HCT116 (cell line): Measurements from ENCODE around the gene TANC1. TPM values are rescaled to one million over a fixed set of nuclear protein-coding genes. Genes with fewer than 3 reads are reported as not detected.

Experiments used
- ATAC-seq: fragments of 200-7000 bp; cut with Tn5 transposase; 2 replicates; pipeline ENCODE4 v1.9.1; 2020; ENCODE audit warnings: mild to moderate bottlenecking, moderate library complexity
- BruUV-seq: library from RNA; stranded (reverse); fragments of 400-500 nt; replicated peaks from 2 replicates; lab custom pipeline; 2021; lab: Mats Ljungman, UMichigan
- CTCF ChIA-PET: fragments of 300-600 bp; sonication (Branson Sonifier 250); formaldehyde crosslinking; loops from one replicate; lab custom pipeline; 2021; ENCODE audit warnings: antibody characterized with exemption; lab: Charles Lee
- POLR2A ChIA-PET: fragments of 300-600, 350-600 bp; sonication (Branson Sonifier 250); formaldehyde crosslinking; loops from one replicate; lab custom pipeline; 2021; ENCODE audit warnings: antibody characterized with exemption; lab: Charles Lee
- RAD21 ChIA-PET, 2 experiments: fragments of 300-600 bp; sonication (Branson Sonifier 250); formaldehyde crosslinking; loops; one replicate each; lab custom pipeline; 2023; ENCODE audit warnings: low total read pairs in 2 of 2; ENCODE audit not compliant: uncharacterized antibody in 2 of 2, unreplicated experiment in 2 of 2, low non-redundant PET in 1 of 2; lab: Charles Lee
- DNase-seq: peaks from one replicate; pipeline ENCODE4 v3.0.0-alpha.2; 2010; ENCODE audit warnings: low read depth, low spot score
- H2AFZ ChIP-seq: fragments of 200-600 bp; shearing (Covaris generic), sonication (generic); 2 replicates; pipeline ENCODE4 v1.6.1; 2017; ENCODE audit warnings: low read depth, mixed run types, mixed read lengths, antibody characterized with exemption, low read length; ENCODE audit not compliant: poor library complexity, severe bottlenecking
- H3K27ac ChIP-seq: 2 replicates; pipeline ENCODE4 v1.5.1; 2012; ENCODE audit warnings: low read depth, low read length
- H3K27me3 ChIP-seq: fragments of 200-600 bp; sonication (generic); 2 replicates; pipeline ENCODE4 v1.6.1; 2016; ENCODE audit warnings: mixed run types, low read length, mixed read lengths; ENCODE audit not compliant: insufficient read depth
- H3K36me3 ChIP-seq, 2 experiments: fragments of 200-500 bp in 1 of 2; fragments of 200-600 bp in 1 of 2; sonication (Bioruptor generic) in 1 of 2; sonication (generic) in 1 of 2; 2 replicates each; pipeline versions ENCODE4 v1.5.1 to v1.6.1; 2014 to 2016; ENCODE audit warnings: low read length in 2 of 2, inconsistent platforms in 1 of 2, mixed read lengths in 1 of 2, mixed run types in 1 of 2; ENCODE audit not compliant: insufficient read depth in 2 of 2, control insufficient read depth in 1 of 2
- H3K4me1 ChIP-seq, 2 experiments: fragments of 200-600 bp in 1 of 2; sonication (generic) in 1 of 2; 2 replicates each; pipeline versions ENCODE4 v1.5.1 to v1.6.1; 2012 to 2017; ENCODE audit warnings: low read length in 2 of 2, inconsistent platforms in 1 of 2, mild to moderate bottlenecking in 1 of 2, mixed read lengths in 1 of 2, mixed run types in 1 of 2, moderate library complexity in 1 of 2; ENCODE audit not compliant: insufficient read depth in 2 of 2, control insufficient read depth in 1 of 2
- H3K4me2 ChIP-seq: fragments of 200-600 bp; sonication (generic); 2 replicates; pipeline ENCODE4 v1.6.1; 2017; ENCODE audit warnings: mixed run types, low read length, mixed read lengths
- H3K4me3 ChIP-seq, 2 experiments: fragments of 200-600 bp in 1 of 2; sonication (generic) in 1 of 2; replicated peaks in 1 of 2; 2 replicates each; pipeline ENCODE4 v1.5.1; 2011 to 2016; ENCODE audit warnings: low read length in 2 of 2, control low read depth in 1 of 2, low read depth in 1 of 2, mild to moderate bottlenecking in 1 of 2, mixed read lengths in 1 of 2, mixed run types in 1 of 2
- H3K79me2 ChIP-seq: fragments of 200-600 bp; sonication (generic); 2 replicates; pipeline ENCODE4 v1.6.1; 2017; ENCODE audit warnings: mild to moderate bottlenecking, mixed run types, low read length, moderate library complexity, mixed read lengths; ENCODE audit not compliant: insufficient read depth
- H3K9ac ChIP-seq: fragments of 200-600 bp; sonication (generic); 2 replicates; pipeline ENCODE4 v1.6.1; 2016; ENCODE audit warnings: low read length, mixed read lengths
- H3K9me2 ChIP-seq: fragments of 200-600 bp; sonication (generic), shearing (Covaris generic); 2 replicates; pipeline ENCODE4 v1.6.1; 2017; ENCODE audit warnings: mixed run types, mild to moderate bottlenecking, moderate library complexity; ENCODE audit not compliant: insufficient read depth
- H3K9me3 ChIP-seq, 2 experiments: fragments of 200-500 bp in 1 of 2; fragments of 200-600 bp in 1 of 2; sonication (Bioruptor generic) in 1 of 2; sonication (generic) in 1 of 2; 2 replicates each; pipeline ENCODE4 v1.6.1; 2014 to 2017; ENCODE audit warnings: low read length in 2 of 2, mixed read lengths in 2 of 2, inconsistent platforms in 1 of 2, low read depth in 1 of 2, mild to moderate bottlenecking in 1 of 2, mixed run types in 1 of 2, moderate library complexity in 1 of 2; ENCODE audit not compliant: control insufficient read depth in 1 of 2, insufficient read depth in 1 of 2
- H4K20me1 ChIP-seq: fragments of 200-600 bp; sonication (generic), shearing (Covaris generic); 2 replicates; pipeline ENCODE4 v1.6.1; 2017; ENCODE audit warnings: mixed run types, mild to moderate bottlenecking, moderate library complexity; ENCODE audit not compliant: insufficient read depth
- CBX3 ChIP-seq: IDR thresholded peaks from 2 replicates; pipeline ENCODE4 v1.6.1; 2012; ENCODE audit warnings: low read depth
- CTCF ChIP-seq, 3 experiments: fragments of 200-600 bp in 1 of 3; sonication (generic) in 1 of 3; IDR thresholded peaks in 2 of 3; conservative IDR thresholded peaks in 1 of 3; 2 replicates each; pipeline ENCODE4 v1.5.1; 2012 to 2017; ENCODE audit warnings: low read depth in 2 of 3, low read length in 2 of 3, antibody characterized with exemption in 1 of 3, borderline replicate concordance in 1 of 3, control low read depth in 1 of 3, mild to moderate bottlenecking in 1 of 3, mixed read lengths in 1 of 3, mixed run types in 1 of 3, moderate library complexity in 1 of 3; ENCODE audit not compliant: insufficient read depth in 1 of 3
- ELF1 ChIP-seq: IDR thresholded peaks from 2 replicates; pipeline ENCODE4 v1.6.1; 2012; ENCODE audit warnings: low read depth, borderline replicate concordance
- EZH2phosphoT487 ChIP-seq: fragments of 200-600 bp; IDR thresholded peaks from 2 replicates; pipeline ENCODE4 v1.6.1; 2018; ENCODE audit warnings: antibody characterized with exemption, borderline replicate concordance
- POLR2A ChIP-seq: IDR thresholded peaks from 2 replicates; pipeline ENCODE4 v1.7.0; 2011; ENCODE audit warnings: borderline replicate concordance; ENCODE audit not compliant: insufficient read depth, insufficient read length; ENCODE audit errors: extremely low read depth
- POLR2AphosphoS5 ChIP-seq: IDR thresholded peaks from 2 replicates; pipeline ENCODE4 v1.6.1; 2011; ENCODE audit warnings: mild to moderate bottlenecking, low read depth, low read length, moderate library complexity
- RAD21 ChIP-seq: IDR thresholded peaks from 2 replicates; pipeline ENCODE4 v1.6.1; 2012; ENCODE audit warnings: low read depth, mild to moderate bottlenecking
- REST ChIP-seq: IDR thresholded peaks from 2 replicates; pipeline ENCODE4 v1.6.1; 2012; ENCODE audit warnings: low read depth
- TCF7L2 ChIP-seq: IDR thresholded peaks from 2 replicates; pipeline ENCODE4 v1.7.0; 2011; ENCODE audit warnings: borderline replicate concordance, inconsistent platforms; ENCODE audit not compliant: insufficient read depth, insufficient read length; ENCODE audit errors: extremely low read depth
- ZBTB33 ChIP-seq: IDR thresholded peaks from 2 replicates; pipeline ENCODE4 v1.6.1; 2011; ENCODE audit warnings: mild to moderate bottlenecking, low read length, moderate library complexity; ENCODE audit not compliant: insufficient replicate concordance; ENCODE audit errors: extremely low read depth
- ZFX ChIP-seq: fragments of 450-650 bp; IDR thresholded peaks from 2 replicates; pipeline ENCODE4 v1.6.1; 2017
- ZNF274 ChIP-seq: fragments of 200-500 bp; sonication (Bioruptor generic); IDR thresholded peaks from 2 replicates; pipeline ENCODE4 v1.6.1; 2014; ENCODE audit warnings: mild to moderate bottlenecking, low read depth, low read length, inconsistent platforms
- intact Hi-C: fragments of 100-400 bp; cut with micrococcal nuclease; formaldehyde crosslinking; loops from 2 replicates; pipeline ENCODE4 v1.10.0; 2022
- total RNA-seq: library from RNA; stranded (reverse); gene quantifications from one replicate; pipeline ENCODE4 v1.2.1, GENCODE V29; 2021; ENCODE audit not compliant: unreplicated experiment

The TANC1 gene
- total RNA-seq, 1 experiment from 2014 or later = 15.1 TPM

GRCh38 chr2:159010963-159011362 lies 42.5 kb downstream of the TANC1 start:
- H3K79me2 ChIP-seq = no peaks in the 10 kb centered on the region
- ChIA-PET CTCF (no interaction called here), POLR2A (no interaction called here), RAD21 (no interaction called here)
- no peak overlapping the region for H3K4me3 ChIP-seq
- H3K9ac ChIP-seq = no peak overlapping the region
- DNase-seq (no peak), ATAC-seq (no peak)
- BruUV-seq = no TSS peak
- TF ChIP-seq ELF1 (no peak), TCF7L2 (no peak)
- 0 out of 4 replicates have a peak, but pooled peaks cover 0 to 5% of the 10 kb centered on the region in 2 experiments for H3K36me3 ChIP-seq
- peaks cover 4 to 11% of the 10 kb centered on the region in 2 experiments; a peak in 2 of 4 replicates for H3K9me3 ChIP-seq
- no peak overlapping the region for H3K4me2 ChIP-seq
- no peaks in the 10 kb centered on the region for H4K20me1 ChIP-seq
- no peaks in the 10 kb centered on the region for H3K9me2 ChIP-seq
- intact Hi-C loops = no loop called here
- H2AFZ ChIP-seq = no peak overlapping the region
- no peaks in the 10 kb centered on the region for H3K27me3 ChIP-seq
- no peaks in the 10 kb centered on the region for H3K4me1 ChIP-seq
- no peak overlapping the region for H3K27ac ChIP-seq

GRCh38 chr2:159012142-159012541 lies 43.7 kb downstream of the TANC1 start:
- intact Hi-C loops = no loop called here
- TF ChIP-seq RAD21 (no peak), ELF1 (no peak), ZBTB33 (no peak), ZFX (no peak), POLR2A (no peak), EZH2phosphoT487 (no peak), CBX3 (no peak), POLR2AphosphoS5 (no peak), CTCF (IDR thresholded peaks at IDR 0.05 in 2 of 3, conservative IDR thresholded peaks at IDR 0.05 in 1 of 3; ENCODE audit: borderline replicate concordance in 1 of 3, insufficient read depth in 1 of 3, low read depth in 2 of 3, low read length in 2 of 3) (no peak), ZNF274 (no peak), REST (no peak)

More at GRCh38 chr2:159012142-159012541, 43.7 kb downstream of the TANC1 start:
- DNase-seq (no peak), ATAC-seq (no peak)
- Histone ChIP-seq H4K20me1 (no peaks in the 10 kb centered on the region), H3K9ac (no peak overlapping the region), H3K4me3 (no peak overlapping the region), H3K4me2 (no peak overlapping the region), H3K36me3 (0 out of 4 replicates have a peak, but pooled peaks cover 0 to 5% of the 10 kb centered on the region in 2 experiments), H3K4me1 (no peaks in the 10 kb centered on the region), H3K9me3 (peaks cover 4 to 11% of the 10 kb centered on the region in 2 experiments; a peak in 2 of 4 replicates), H3K79me2 (no peaks in the 10 kb centered on the region), H2AFZ (no peak overlapping the region), H3K27ac (no peak overlapping the region), H3K27me3 (no peaks in the 10 kb centered on the region), H3K9me2 (no peaks in the 10 kb centered on the region)
- ChIA-PET CTCF (no interaction called here), POLR2A (no interaction called here), RAD21 (no interaction called here)
- BruUV-seq = no TSS peak
